Measurements from ENCODE around the gene ZFHX2.

The ZFHX2 gene

GRCh38 chr14:23518709-23519108 is 32.9 kb downstream of the ZFHX2 start:
- DNase-seq (ENCODE audit: low read depth): no peak

- no peak for DNase-seq (ENCODE audit: low read depth)
Measured at GRCh38 chr14:23517650-23518326, 33.8 kb downstream of the ZFHX2 start.

GRCh38 chr14:23514644-23514957 is 37.0 kb downstream of the ZFHX2 start:
- no peak for DNase-seq (ENCODE audit: low read depth)

GRCh38 chr14:23513818-23514643 is 37.5 kb downstream of the ZFHX2 start:
- DNase-seq (ENCODE audit: low read depth): no peak

- DNase-seq (ENCODE audit: low read depth): no peak
Measured at GRCh38 chr14:23513005-23513817, 38.4 kb downstream of the ZFHX2 start.

GRCh38 chr14:23512156-23512555 is 39.4 kb downstream of the ZFHX2 start:
- no peak for DNase-seq (ENCODE audit: low read depth)

GRCh38 chr14:23494223-23494622 is 57.3 kb downstream of the ZFHX2 start:
- DNase-seq (ENCODE audit: low read depth): no peak

GRCh38 chr14:23492618-23493272 is 58.8 kb downstream of the ZFHX2 start:
- DNase-seq (ENCODE audit: low read depth): no peak

- DNase-seq (ENCODE audit: low read depth): no peak
Measured at GRCh38 chr14:23487216-23487615, 64.3 kb downstream of the ZFHX2 start.

- no peak for DNase-seq (ENCODE audit: low read depth)
Measured at GRCh38 chr14:23486036-23486435, 65.5 kb downstream of the ZFHX2 start.

- no peak for DNase-seq (ENCODE audit: low read depth)
Measured at GRCh38 chr14:23485326-23485725, 66.2 kb downstream of the ZFHX2 start.

- no peak for DNase-seq (ENCODE audit: low read depth)
Measured at GRCh38 chr14:23483236-23483854, 68.2 kb downstream of the ZFHX2 start.

- no peak for DNase-seq (ENCODE audit: low read depth)
Measured at GRCh38 chr14:23482823-23483148, 68.8 kb downstream of the ZFHX2 start.

- DNase-seq (ENCODE audit: low read depth): no peak
Measured at GRCh38 chr14:23481979-23482822, 69.4 kb downstream of the ZFHX2 start.

GRCh38 chr14:23481362-23481970 is 70.1 kb downstream of the ZFHX2 start:
- no peak for DNase-seq (ENCODE audit: low read depth)

GRCh38 chr14:23478109-23478759 is 73.3 kb downstream of the ZFHX2 start:
- peak; percentile 50 for DNase-seq (ENCODE audit: low read depth)

GRCh38 chr14:23470947-23471346 is 80.6 kb downstream of the ZFHX2 start:
- no peak for DNase-seq (ENCODE audit: low read depth)
